Measurements from ENCODE around the gene SPACDR. TPM values are rescaled to one million over a fixed set of nuclear protein-coding genes. Genes with fewer than 3 reads are reported as not detected.

Gene SPACDR
- total RNA-seq, 1 donor: 0.36 TPM

GRCh38 chr7:100419660-100420226 lies 44.3 kb downstream of the SPACDR start:
- Histone ChIP-seq H3K36me3 (ENCODE audit: insufficient read depth, low read length) (no peaks in the 10 kb centered on the region), H3K4me2 (ENCODE audit: insufficient read depth, low read length) (no peak overlapping the region), H3K27me3 (ENCODE audit: insufficient read depth, low read length) (no peaks in the 10 kb centered on the region), H3K79me2 (ENCODE audit: insufficient read depth, low read length) (no peaks in the 10 kb centered on the region), H3K9me3 (ENCODE audit: low read depth, low read length) (no peaks in the 10 kb centered on the region), H4K20me1 (ENCODE audit: insufficient read depth, low read length) (no peaks in the 10 kb centered on the region), H3K4me1 (ENCODE audit: insufficient read depth, low read length) (peaks cover 5% of the 10 kb centered on the region), H3K4me3 (ENCODE audit: insufficient read depth, low read length) (no peak overlapping the region), H3K27ac (ENCODE audit: low read depth, low read length) (no peak overlapping the region), H2AFZ (ENCODE audit: low read length) (no peak overlapping the region)
- DNase-seq (ENCODE audit: insufficient read length, low spot score, missing footprints): no peak
- no peak for TF ChIP-seq CTCF (IDR thresholded peaks at IDR 0.05; ENCODE audit: extremely low read depth, low read depth, low read length)

- H3K4me3 ChIP-seq (ENCODE audit: insufficient read depth, low read length): no peak overlapping the region
- no peak overlapping the region for H3K4me2 ChIP-seq (ENCODE audit: insufficient read depth, low read length)
- TF ChIP-seq CTCF (IDR thresholded peaks at IDR 0.05; ENCODE audit: extremely low read depth, low read depth, low read length): no peak
- no peaks in the 10 kb centered on the region for H3K9me3 ChIP-seq (ENCODE audit: low read depth, low read length)
- no peak overlapping the region for H3K27ac ChIP-seq (ENCODE audit: low read depth, low read length)
- H3K79me2 ChIP-seq (ENCODE audit: insufficient read depth, low read length): no peaks in the 10 kb centered on the region
- no peaks in the 10 kb centered on the region for H3K36me3 ChIP-seq (ENCODE audit: insufficient read depth, low read length)
- peak overlapping the region; percentile 7 for H2AFZ ChIP-seq (ENCODE audit: low read length)
- H4K20me1 ChIP-seq (ENCODE audit: insufficient read depth, low read length): no peaks in the 10 kb centered on the region
- peaks cover 5% of the 10 kb centered on the region for H3K4me1 ChIP-seq (ENCODE audit: insufficient read depth, low read length)
- no peaks in the 10 kb centered on the region for H3K27me3 ChIP-seq (ENCODE audit: insufficient read depth, low read length)
- no peak for DNase-seq (ENCODE audit: insufficient read length, low spot score, missing footprints)
Measured at GRCh38 chr7:100418930-100419659, 45.0 kb downstream of the SPACDR start.

- peaks cover 5% of the 10 kb centered on the region for H3K4me1 ChIP-seq (ENCODE audit: insufficient read depth, low read length)
- no peaks in the 10 kb centered on the region for H3K27me3 ChIP-seq (ENCODE audit: insufficient read depth, low read length)
- no peak for DNase-seq (ENCODE audit: insufficient read length, low spot score, missing footprints)
- H3K4me2 ChIP-seq (ENCODE audit: insufficient read depth, low read length): no peak overlapping the region
- H2AFZ ChIP-seq (ENCODE audit: low read length): no peak overlapping the region
- H4K20me1 ChIP-seq (ENCODE audit: insufficient read depth, low read length): no peaks in the 10 kb centered on the region
- no peak overlapping the region for H3K4me3 ChIP-seq (ENCODE audit: insufficient read depth, low read length)
- H3K36me3 ChIP-seq (ENCODE audit: insufficient read depth, low read length): no peaks in the 10 kb centered on the region
- TF ChIP-seq CTCF (IDR thresholded peaks at IDR 0.05; ENCODE audit: extremely low read depth, low read depth, low read length): no peak
- no peak overlapping the region for H3K27ac ChIP-seq (ENCODE audit: low read depth, low read length)
- no peaks in the 10 kb centered on the region for H3K9me3 ChIP-seq (ENCODE audit: low read depth, low read length)
- no peaks in the 10 kb centered on the region for H3K79me2 ChIP-seq (ENCODE audit: insufficient read depth, low read length)
Measured at GRCh38 chr7:100415448-100415847, 48.6 kb downstream of the SPACDR start.

GRCh38 chr7:100413889-100414288 lies 50.2 kb downstream of the SPACDR start:
- Histone ChIP-seq H3K36me3 (ENCODE audit: insufficient read depth, low read length) (no peaks in the 10 kb centered on the region), H3K4me3 (ENCODE audit: insufficient read depth, low read length) (no peak overlapping the region), H2AFZ (ENCODE audit: low read length) (no peak overlapping the region), H3K27me3 (ENCODE audit: insufficient read depth, low read length) (peaks cover 8% of the 10 kb centered on the region), H3K9me3 (ENCODE audit: low read depth, low read length) (no peaks in the 10 kb centered on the region), H3K79me2 (ENCODE audit: insufficient read depth, low read length) (no peaks in the 10 kb centered on the region), H3K4me1 (ENCODE audit: insufficient read depth, low read length) (peaks cover 1% of the 10 kb centered on the region), H3K27ac (ENCODE audit: low read depth, low read length) (no peak overlapping the region), H4K20me1 (ENCODE audit: insufficient read depth, low read length) (no peaks in the 10 kb centered on the region), H3K4me2 (ENCODE audit: insufficient read depth, low read length) (no peak overlapping the region)
- TF ChIP-seq CTCF (IDR thresholded peaks at IDR 0.05; ENCODE audit: extremely low read depth, low read depth, low read length): no peak
- no peak for DNase-seq (ENCODE audit: insufficient read length, low spot score, missing footprints)
